ENCODE results near the gene DCUN1D3. TPM values are rescaled to one million over a fixed set of nuclear protein-coding genes. Genes with fewer than 3 reads are reported as not detected.

Gene DCUN1D3
- total RNA-seq, 3 donors from 2014 or later, result 10.0 to 21.5 (median 12.2) TPM

GRCh38 chr16:20853143-20853542 is 47.0 kb downstream of the DCUN1D3 start:
- intact Hi-C loops (cut with DNase I, micrococcal nuclease), result no loop called here
- H3K4me3 ChIP-seq, result no peak overlapping the region
- peaks cover 4% of the 10 kb centered on the region for H3K4me1 ChIP-seq (ENCODE audit: low read depth)
- ATAC-seq, result no peak
- no peak for TF ChIP-seq CTCF (IDR thresholded peaks at IDR 0.05)
- H3K9me3 ChIP-seq, result no peaks in the 10 kb centered on the region
- no peak for DNase-seq
- no peaks in the 10 kb centered on the region for H3K36me3 ChIP-seq (ENCODE audit: low read depth)

- DNase-seq, result peak; percentile 41 to 64 (median 42)
- peak; percentile 83 for ATAC-seq
- Histone ChIP-seq H3K36me3 (ENCODE audit: low read depth) (no peaks in the 10 kb centered on the region), H3K9me3 (no peaks in the 10 kb centered on the region), H3K4me1 (ENCODE audit: low read depth) (peaks cover 4% of the 10 kb centered on the region), H3K4me3 (no peak overlapping the region)
- intact Hi-C loops (cut with DNase I, micrococcal nuclease), result no loop called here
- TF ChIP-seq CTCF (IDR thresholded peaks at IDR 0.05), result no peak
Observed at GRCh38 chr16:20851601-20852000, 48.6 kb downstream of the DCUN1D3 start.

GRCh38 chr16:20850981-20851380 is 49.2 kb downstream of the DCUN1D3 start:
- ATAC-seq (no peak), DNase-seq (no peak)
- Histone ChIP-seq H3K4me3 (no peak overlapping the region), H3K4me1 (ENCODE audit: low read depth) (peaks cover 4% of the 10 kb centered on the region), H3K9me3 (no peaks in the 10 kb centered on the region), H3K36me3 (ENCODE audit: low read depth) (no peaks in the 10 kb centered on the region)
- intact Hi-C loops (cut with DNase I, micrococcal nuclease), result loop anchor here in 1 of 2 donors (1.0 kb wide), 1 partner anchor 232 kb away; no protein-coding TSS in a partner anchor
- no peak for TF ChIP-seq CTCF (IDR thresholded peaks at IDR 0.05)

- peaks cover 4% of the 10 kb centered on the region for H3K4me1 ChIP-seq (ENCODE audit: low read depth)
- intact Hi-C loops (cut with DNase I, micrococcal nuclease), result loop anchor here (1.0 to 5.0 kb wide), 2 partner anchors 234 to 238 kb away; no protein-coding TSS in a partner anchor
- no peak overlapping the region for H3K4me3 ChIP-seq
- ATAC-seq (peak; percentile 82), DNase-seq (peak in 2 of 3 donors; percentile 76 to 87)
- no peaks in the 10 kb centered on the region for H3K36me3 ChIP-seq (ENCODE audit: low read depth)
- TF ChIP-seq CTCF (IDR thresholded peaks at IDR 0.05), result peak; percentile 95
- no peaks in the 10 kb centered on the region for H3K9me3 ChIP-seq
Observed at GRCh38 chr16:20849589-20850390, 50.4 kb downstream of the DCUN1D3 start.

GRCh38 chr16:20847550-20847949 is 52.6 kb downstream of the DCUN1D3 start:
- no peaks in the 10 kb centered on the region for H3K9me3 ChIP-seq
- no peak for DNase-seq
- intact Hi-C loops (cut with DNase I, micrococcal nuclease), result loop anchor here in 1 of 2 donors (5.0 kb wide), 1 partner anchor 240 kb away; no protein-coding TSS in a partner anchor
- no peaks in the 10 kb centered on the region for H3K36me3 ChIP-seq (ENCODE audit: low read depth)
- no peak for TF ChIP-seq CTCF (IDR thresholded peaks at IDR 0.05)
- H3K4me1 ChIP-seq (ENCODE audit: low read depth), result peaks cover 4% of the 10 kb centered on the region
- ATAC-seq, result no peak
- no peak overlapping the region for H3K4me3 ChIP-seq

All from mucosa of descending colon (tissue), 3 donors.